Raji (cell line): ENCODE results near the gene L3MBTL4.

Experiments used
- POLR2A ChIP-seq: IDR thresholded peaks from 2 replicates; pipeline ENCODE4 v1.6.1; 2011; ENCODE audit warnings: low read depth, low read length, control low read depth; ENCODE audit not compliant: insufficient read depth

Gene L3MBTL4

DNA sequence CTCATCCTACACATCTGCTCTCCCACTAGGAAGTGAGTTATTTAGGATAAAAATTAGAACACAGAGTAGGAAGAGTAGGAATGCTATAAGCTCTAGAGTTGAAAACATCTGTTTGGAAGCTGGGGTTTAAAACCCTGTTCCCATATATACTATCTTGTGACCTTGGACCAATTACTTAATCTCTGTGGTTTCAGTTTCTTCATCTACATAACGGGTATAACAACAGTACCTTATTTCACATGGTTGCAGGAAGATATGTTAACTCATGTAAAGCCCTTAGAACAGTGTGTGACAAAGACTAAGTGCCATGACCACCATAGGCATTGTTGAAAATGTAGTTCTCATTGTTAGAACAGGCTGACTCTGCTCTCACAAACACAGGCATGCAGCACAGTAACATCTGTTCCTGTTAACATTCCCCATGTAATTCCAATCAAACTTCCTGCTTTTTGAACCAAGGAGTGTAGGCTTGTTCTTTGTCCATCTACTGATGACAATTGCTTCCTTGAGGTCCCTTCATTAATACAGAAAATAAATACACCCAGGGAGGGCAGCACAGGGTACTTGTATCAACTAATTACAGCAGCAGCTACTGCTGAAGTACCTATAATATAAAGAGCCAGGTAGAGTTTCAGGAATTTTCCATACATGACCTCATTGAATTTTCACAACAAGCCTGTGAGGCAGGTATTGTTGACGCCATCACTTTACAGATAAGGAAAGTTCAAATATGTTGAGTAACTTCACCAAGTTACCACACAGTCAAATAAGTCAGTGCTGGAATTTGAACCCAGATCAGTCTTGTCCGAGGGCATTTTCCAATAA is 204.2 kb downstream of the L3MBTL4 start:
- no peak for TF ChIP-seq POLR2A

DNA sequence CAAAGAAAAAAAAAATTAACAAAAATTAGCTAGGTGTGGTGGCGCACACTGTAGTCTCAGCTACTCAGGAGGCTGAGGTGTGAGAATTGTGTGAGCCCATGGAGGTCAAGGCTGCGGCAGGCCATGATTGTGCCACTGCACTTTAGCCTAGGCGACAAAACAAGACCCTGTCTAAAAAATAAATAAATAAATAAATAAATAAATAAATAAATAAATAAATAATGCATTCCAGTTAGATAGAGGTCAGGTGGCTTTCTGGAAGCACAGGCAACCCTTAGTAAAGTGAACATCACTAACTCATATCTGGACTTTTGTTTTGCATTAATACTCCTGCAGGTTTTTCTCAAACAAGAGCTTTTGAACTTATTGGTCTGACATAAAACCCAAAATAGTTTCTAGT is 206.8 kb downstream of the L3MBTL4 start:
- no peak for TF ChIP-seq POLR2A

DNA sequence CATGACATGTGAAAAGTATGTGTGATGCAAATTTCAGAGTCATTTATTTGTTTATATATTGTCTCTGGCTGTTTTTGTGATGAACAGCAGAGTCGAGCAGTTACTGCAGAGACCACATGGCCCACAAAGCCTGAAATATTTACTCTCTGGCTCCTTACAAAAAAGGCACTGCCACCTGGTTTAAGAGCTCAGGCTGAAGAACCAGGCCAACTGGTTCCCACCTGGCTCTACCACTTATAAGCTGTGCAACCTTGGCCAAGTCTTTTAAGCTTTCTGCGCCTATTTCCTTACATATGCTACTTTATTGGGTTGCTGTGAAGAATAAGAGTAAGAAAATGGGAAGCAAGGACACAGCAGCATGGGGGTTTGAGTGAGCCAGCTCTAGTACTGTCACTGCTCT is 207.6 kb downstream of the L3MBTL4 start:
- TF ChIP-seq POLR2A, result no peak

DNA sequence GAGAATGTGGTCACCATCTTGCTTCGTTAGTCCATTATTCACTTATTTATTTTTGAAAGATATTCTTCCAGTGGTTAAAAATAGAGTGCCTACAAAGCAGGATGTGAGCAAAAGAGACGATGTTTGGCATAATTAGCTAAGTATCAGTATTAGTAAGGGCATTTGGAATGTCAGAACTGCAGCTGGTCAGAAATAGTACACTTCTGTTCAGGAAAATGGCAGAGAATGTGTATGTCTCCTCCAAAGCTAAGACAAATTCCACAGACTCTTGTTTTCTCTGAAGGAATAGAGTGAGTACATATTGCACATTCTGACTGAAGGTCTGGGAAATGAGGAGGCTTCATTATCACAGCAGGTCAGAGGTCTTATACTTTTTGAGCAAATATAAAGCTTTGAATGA is 209.0 kb downstream of the L3MBTL4 start:
- TF ChIP-seq POLR2A, result no peak

- TF ChIP-seq POLR2A, result no peak
Observed at GRCh38 chr18:6204476-6204875, 210.2 kb downstream of the L3MBTL4 start.

GRCh38 chr18:6203791-6204190 is 210.9 kb downstream of the L3MBTL4 start:
- no peak for TF ChIP-seq POLR2A

- no peak for TF ChIP-seq POLR2A
Observed at GRCh38 chr18:6202861-6203260, 211.8 kb downstream of the L3MBTL4 start.

- TF ChIP-seq POLR2A, result no peak
Observed at GRCh38 chr18:6200204-6200774, 214.4 kb downstream of the L3MBTL4 start.

GRCh38 chr18:6199777-6200176 is 214.9 kb downstream of the L3MBTL4 start:
- no peak for TF ChIP-seq POLR2A

DNA sequence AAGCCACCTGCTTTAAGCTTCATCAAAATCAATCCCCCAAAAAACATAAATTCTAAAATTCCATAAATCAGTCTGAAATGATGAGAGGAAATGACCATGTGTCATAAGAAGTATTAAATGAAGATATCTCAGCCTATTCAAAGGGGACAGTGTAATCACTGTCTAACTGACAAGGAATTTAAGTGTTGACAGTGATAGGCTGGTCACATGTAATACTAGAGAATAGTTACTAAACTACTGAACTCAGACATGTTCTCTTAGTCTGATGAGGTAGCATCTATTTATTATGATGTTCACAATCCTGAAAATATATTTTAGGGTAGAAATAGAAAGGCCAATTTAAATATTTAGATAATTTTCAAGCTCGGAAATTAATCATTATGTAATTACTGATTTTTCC is 216.1 kb downstream of the L3MBTL4 start:
- TF ChIP-seq POLR2A, result no peak

GRCh38 chr18:6194640-6195039 is 220.1 kb downstream of the L3MBTL4 start:
- no peak for TF ChIP-seq POLR2A

DNA sequence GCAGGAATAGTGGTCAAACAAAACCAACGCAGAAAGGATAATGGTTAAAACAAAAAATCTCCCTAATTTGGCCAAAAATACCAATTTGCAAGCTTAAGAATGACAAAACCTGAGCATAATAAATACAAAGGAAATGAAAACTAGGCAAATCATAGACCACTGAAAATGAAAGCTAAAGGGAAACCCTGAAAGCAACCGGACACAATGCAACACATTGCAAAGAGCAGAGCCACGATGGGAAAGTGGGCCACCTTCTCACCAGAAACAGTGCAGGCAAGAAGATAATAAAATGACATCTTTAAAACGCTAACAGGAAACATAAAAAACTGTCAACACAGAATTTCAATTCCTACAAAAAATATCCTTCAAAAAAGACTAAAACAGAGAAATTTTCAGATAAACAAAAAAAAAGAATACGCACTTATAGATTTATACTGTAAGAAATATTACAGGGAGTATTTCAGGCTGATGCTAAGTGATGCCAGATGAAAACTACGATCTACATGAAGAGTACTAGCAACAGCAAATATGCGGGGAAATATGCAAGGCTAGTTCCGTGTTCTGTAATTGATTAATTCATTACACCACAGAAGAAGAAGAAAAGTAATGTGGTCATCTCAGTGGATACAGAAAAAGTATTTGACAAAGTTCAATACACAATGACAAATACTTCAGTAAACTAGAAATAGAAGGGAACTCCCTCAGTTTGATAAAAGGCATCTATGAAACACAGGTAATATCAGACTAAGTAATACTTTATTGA is 239.5 kb downstream of the L3MBTL4 start:
- TF ChIP-seq POLR2A, result no peak

- TF ChIP-seq POLR2A, result no peak
Observed at GRCh38 chr18:6170604-6171003, 244.1 kb downstream of the L3MBTL4 start.

DNA sequence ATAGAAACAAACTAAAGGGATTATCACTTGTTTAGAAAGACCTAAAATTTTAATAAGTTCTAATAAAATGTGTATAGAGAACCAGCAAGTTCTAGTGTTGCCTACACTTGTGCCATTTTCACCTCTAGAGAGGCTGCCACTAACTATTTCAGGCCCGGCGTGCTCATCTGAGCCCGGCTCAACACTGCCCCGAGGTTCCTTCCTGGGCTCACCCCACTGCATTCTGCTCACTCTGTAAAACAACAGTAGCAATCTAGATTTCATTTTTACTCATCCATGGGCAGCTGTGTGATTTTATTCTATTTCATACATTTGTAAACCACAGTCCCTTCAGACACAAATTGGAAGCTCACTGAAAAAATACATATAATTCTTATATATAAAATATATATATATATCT is 253.2 kb downstream of the L3MBTL4 start:
- TF ChIP-seq POLR2A, result no peak

- TF ChIP-seq POLR2A, result no peak
Observed at GRCh38 chr18:6159426-6159825, 255.3 kb downstream of the L3MBTL4 start.

DNA sequence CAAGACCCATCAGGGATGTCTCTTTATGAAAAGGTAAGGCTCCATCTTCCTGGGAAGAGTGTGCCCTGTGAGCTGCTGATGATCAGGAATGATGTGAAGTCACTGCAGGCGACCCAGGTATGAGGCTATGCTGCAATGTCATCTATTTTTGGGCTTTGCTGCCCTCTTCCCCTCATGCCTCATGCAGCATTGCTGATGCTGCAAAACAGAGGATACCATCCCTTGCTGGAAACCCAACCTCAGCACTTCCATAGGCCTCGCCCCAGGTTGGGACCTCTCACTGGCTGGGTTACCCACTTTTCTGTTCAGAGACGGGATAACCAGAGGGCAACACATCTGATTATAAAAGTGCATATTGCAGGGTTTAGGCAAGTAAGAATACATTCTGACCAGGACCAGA is 255.8 kb downstream of the L3MBTL4 start:
- no peak for TF ChIP-seq POLR2A
